Pons (tissue), 1 donor: ENCODE measurements around the gene FBXL4.

ENCODE experiments used
- DNase-seq: peaks from one replicate; pipeline ENCODE4 v3.0.0-alpha.2; 2016; ENCODE audit warnings: low spot score

The FBXL4 gene

DNA sequence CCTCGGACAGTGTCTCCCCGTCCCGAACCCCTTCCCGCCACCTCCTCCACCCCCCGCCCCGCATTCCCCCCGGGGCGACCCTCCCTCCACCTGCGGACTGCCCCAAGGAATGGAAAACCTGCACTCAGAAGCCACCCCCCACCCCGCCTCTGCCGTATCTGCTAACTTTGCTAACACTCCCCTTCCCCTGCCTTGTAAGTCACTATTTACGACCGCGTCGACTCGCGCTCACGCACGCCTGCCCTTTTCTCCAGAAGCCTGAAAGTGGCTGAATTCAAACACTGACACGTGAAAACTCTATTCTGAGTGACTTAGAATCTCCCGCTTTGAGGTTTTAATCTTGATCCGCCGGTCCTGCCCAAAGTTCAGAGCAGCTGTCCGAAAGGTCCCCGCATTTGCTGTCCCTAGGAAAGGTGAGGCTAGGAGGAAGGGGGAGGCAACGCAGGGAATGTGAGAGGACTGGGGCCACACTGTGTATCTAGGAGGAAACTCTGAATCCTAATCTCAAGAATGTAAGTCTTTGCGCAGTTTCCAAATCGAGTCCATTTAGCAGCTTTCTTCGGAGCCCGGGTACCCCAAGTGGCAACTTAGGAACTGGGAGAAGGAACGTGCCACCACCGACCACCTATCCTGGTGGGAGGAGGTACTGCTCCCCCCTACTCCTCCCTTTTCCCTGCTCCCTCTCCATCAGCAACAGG is 122.7 kb downstream of the FBXL4 start:
- DNase-seq: no peak

DNA sequence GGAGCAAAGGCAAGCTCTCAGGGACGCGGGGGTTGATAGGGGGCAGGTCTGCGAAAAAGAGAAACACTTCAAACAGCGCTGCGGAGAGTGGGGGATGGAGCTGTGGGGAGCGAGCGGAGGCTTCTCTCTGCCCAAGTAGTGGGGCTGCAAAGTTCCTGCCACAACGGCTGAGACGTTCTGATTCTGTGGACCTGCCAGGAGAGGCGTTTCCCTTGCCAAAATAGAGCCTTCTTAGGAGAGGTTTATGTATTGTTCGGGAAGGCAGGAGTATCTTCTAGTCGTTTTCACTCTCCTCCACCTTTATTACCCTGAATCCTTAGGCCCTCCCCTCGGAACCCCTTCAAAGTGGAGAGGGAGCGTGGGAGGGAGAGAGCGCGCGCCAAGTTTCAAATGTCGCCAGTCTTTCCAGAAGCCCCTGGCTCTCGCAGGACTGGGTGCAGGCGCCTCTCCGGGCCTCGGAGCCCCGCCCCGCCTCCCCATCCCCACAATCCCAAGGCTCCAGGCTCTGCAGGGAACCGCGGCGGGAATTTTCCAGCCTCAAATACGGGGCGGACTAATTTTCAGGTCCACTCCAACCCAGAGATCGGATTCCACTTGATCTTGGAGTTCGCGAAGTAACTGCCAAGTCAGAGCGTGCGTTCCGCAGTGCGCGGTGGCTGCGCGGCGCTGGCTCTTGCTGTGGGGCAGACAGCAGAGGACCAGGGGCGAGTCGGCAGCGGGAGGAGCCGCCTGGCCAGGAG is 123.4 kb downstream of the FBXL4 start:
- DNase-seq: peak; percentile 25

DNA sequence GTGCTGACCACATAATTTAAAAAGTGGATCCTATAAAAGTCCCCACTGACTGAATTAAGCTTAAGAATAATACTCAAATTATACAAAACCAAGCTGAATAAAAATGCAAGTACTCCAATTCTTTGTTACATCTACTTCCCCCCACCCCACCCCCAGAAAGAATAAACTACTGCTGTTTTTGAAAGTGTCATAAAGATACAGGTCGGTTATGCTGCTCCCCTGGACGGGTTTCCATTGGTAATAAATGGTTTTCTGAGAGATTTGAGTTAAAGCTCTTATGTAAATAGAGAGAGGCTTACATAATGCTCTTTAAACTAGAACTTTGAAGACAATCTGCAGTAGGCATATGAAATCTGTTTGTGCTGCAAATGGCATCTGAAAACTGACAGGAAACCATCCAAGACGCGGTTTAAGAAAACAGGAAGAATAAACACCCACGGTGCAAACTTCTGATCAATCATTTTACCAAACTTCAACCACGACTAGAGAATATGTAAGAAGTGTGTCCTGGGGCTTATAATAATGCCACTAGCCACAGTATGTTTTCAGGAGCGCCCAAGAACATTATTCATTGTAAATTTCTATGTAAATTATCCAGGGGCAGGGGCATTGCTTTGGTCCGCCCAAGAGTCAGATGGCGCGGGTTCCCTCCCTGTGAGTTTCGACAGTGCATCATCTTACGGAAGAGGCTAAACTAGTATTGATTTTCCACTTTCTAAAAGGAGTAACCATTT is 124.2 kb downstream of the FBXL4 start:
- DNase-seq: peak; percentile 8

DNA sequence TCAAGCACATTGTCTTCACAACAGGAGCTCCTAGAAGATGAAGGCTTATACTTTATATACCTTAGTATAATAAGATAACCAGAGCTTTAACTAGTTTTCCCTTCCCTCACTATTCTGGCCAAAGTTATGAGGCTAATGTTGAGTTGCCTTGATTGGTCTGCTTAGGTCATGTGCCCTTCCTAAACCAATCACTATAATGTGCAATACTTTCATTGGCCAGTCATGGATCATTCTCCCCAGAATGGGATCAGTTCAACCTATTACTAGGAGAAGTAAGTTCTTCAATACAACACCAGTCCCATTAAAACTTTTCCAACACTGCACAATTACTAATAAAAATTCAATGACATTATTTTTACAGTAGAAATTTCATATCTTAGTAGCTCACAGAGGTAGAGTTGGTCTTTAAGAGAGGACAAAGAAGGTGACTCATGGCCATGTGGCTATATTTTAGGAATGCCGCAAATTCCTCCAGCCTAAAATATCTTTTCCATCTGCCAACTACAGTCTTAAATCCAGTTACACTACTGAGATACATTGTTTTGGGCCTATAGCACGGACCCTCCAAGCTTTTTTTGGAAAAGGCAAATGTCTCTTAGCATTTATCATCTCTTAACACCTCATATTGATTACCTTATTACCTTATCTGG is 125.9 kb downstream of the FBXL4 start:
- DNase-seq: no peak
